Type B pancreatic cell (in vitro differentiated cells): ENCODE measurements around the gene AQP12A. TPM values are rescaled to one million over a fixed set of nuclear protein-coding genes. Genes with fewer than 3 reads are reported as not detected.
"Not testable (repeated sequence)": the region's sequence is repeated elsewhere in the genome, so short reads cannot be mapped to it uniquely, and the experiment has no call there.

ENCODE experiments used
- DNase-seq: peaks from one replicate; pipeline ENCODE4 v3.0.0; 2021; ENCODE audit warnings: mixed read lengths; ENCODE audit not compliant: unreplicated experiment; ENCODE audit errors: extremely low spot score
- H3K27ac Mint-ChIP-seq: 2 replicates; pipeline ENCODE4 v1.8.0; 2021; ENCODE audit warnings: mild to moderate bottlenecking, mixed read lengths
- H3K27me3 Mint-ChIP-seq: 2 replicates; pipeline ENCODE4 v1.8.0; 2021; ENCODE audit warnings: mixed read lengths
- H3K36me3 Mint-ChIP-seq: 2 replicates; pipeline ENCODE4 v1.8.0; 2021; ENCODE audit warnings: mixed read lengths
- H3K4me1 Mint-ChIP-seq: one replicate; pipeline ENCODE4 v1.8.0; 2021; ENCODE audit warnings: mixed read lengths; ENCODE audit not compliant: unreplicated experiment
- H3K4me3 Mint-ChIP-seq: 2 replicates; pipeline ENCODE4 v1.8.0; 2021; ENCODE audit warnings: mild to moderate bottlenecking, mixed read lengths
- H3K9me3 Mint-ChIP-seq: 2 replicates; pipeline ENCODE4 v1.8.0; 2021; ENCODE audit warnings: mixed read lengths
- CTCF ChIP-seq: fragments of 200-600 bp; sonication (generic); conservative IDR thresholded peaks from 2 replicates; pipeline ENCODE4 v1.5.0; 2021; ENCODE audit warnings: antibody characterized with exemption, mild to moderate bottlenecking
- total RNA-seq: library from RNA; stranded (reverse); gene quantifications from 2 replicates; pipeline ENCODE4 v1.2.1, GENCODE V29; 2021; ENCODE audit warnings: low replicate concordance

Gene AQP12A
- total RNA-seq, 1 donor from 2014 or later, result 0.97 TPM

DNA sequence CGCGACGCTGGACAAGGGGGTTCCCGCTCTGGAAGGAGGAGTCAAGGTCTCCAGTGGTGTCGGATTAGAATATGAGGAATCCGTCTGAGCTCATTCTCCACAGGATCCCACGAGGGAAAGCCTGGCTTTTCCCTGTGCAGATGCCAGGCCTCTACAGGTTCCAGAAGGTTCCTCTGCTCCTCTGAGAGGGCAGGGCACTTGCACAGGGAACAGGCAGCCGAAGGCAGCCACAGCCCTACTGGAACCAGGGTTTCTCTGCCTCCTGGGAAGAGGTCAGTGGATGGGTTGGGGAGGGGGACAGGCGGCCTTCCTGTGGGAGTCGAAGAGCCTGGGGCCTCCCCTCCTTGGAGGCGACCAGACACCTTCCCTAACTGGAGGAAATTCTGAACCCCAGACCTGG, 1.7 kb upstream of the AQP12A start:
- Mint-ChIP-seq H3K27me3 (no peaks in the 10 kb centered on the region), H3K36me3 (no peaks in the 10 kb centered on the region), H3K4me1 (peaks cover 10% of the 10 kb centered on the region), H3K9me3 (no peaks in the 10 kb centered on the region), H3K4me3 (no peak overlapping the region), H3K27ac (no peak overlapping the region)
- no peak for TF ChIP-seq CTCF
- no peak for DNase-seq

GRCh38 chr2:240690421-240691074, 1.1 kb upstream of the AQP12A start:
- H3K27ac Mint-ChIP-seq, H3K36me3 Mint-ChIP-seq, DNase-seq, H3K27me3 Mint-ChIP-seq, H3K4me3 Mint-ChIP-seq, H3K9me3 Mint-ChIP-seq: not testable (repeated sequence)
- H3K4me1 Mint-ChIP-seq, result peaks cover 10% of the 10 kb centered on the region

DNA sequence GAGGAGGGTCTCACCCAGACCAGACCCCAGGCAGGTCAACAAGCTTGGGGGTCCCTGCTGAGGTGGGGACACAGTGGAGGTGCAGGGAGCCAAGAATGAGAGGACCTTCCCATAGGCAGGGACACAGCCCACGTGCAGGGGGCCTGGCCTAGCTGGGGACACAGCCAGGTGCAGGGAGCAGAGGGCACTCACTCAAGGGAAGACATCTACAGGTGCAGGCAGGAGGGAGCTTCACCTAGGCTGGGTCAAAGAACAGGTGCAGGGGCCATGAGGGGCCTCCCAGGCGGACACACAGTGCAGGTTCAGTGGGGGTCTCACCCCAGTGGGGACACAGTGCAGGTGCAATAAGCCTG, 615 bp upstream of the AQP12A start:
- not testable (repeated sequence) for H3K27ac Mint-ChIP-seq, DNase-seq, H3K36me3 Mint-ChIP-seq, H3K27me3 Mint-ChIP-seq, H3K4me3 Mint-ChIP-seq, H3K9me3 Mint-ChIP-seq
- peaks cover 10% of the 10 kb centered on the region for H3K4me1 Mint-ChIP-seq

GRCh38 chr2:240692583-240693561, 1.2 kb downstream of the AQP12A start:
- H3K4me3 Mint-ChIP-seq, H3K36me3 Mint-ChIP-seq, H3K27me3 Mint-ChIP-seq, H3K4me1 Mint-ChIP-seq, H3K27ac Mint-ChIP-seq, H3K9me3 Mint-ChIP-seq: not testable (repeated sequence)
- DNase-seq, result peak; percentile 65

DNA sequence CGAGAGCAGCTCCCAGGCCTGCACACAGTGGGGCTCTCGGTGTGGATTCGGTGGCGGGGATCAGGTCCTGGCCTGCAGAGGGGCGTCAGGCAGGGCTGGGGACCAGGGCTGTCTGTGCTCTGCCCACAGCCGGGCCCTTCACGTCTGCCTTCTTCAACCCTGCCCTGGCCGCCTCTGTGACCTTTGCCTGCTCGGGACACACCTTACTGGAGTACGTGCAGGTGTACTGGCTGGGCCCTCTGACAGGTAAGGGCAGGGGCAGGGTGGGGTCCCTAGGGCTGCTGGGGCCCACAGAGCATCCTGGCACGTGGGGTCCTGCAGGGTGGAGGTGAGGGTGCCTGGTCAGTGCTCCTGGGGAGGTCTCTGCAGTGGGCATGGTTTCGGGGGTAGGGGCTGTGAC, 2.6 kb downstream of the AQP12A start:
- not testable (repeated sequence) for DNase-seq, H3K36me3 Mint-ChIP-seq, H3K27me3 Mint-ChIP-seq, H3K27ac Mint-ChIP-seq, H3K4me1 Mint-ChIP-seq, H3K4me3 Mint-ChIP-seq, H3K9me3 Mint-ChIP-seq

DNA sequence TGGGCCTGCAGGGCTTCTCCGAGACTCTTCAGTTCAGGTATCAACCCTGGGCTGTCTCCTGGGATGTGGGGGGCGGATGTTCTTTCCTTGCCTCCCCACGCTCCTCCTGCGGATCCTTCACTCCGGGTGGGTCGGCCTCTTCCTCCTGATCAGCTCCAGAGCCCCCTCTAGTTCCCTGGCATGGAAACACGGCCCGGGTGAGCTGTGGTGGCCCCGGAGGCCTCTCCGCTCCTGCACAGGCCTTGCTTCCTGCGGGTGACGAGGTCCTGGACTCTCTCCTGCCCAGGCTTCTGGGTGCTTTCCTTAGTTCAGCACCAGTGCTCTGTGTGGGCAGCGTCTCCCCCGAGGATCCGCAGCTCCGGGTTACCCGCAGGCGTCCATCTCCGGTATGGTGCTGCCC, 3.9 kb downstream of the AQP12A start:
- not testable (repeated sequence) for H3K4me1 Mint-ChIP-seq, DNase-seq, H3K27ac Mint-ChIP-seq, H3K4me3 Mint-ChIP-seq, H3K9me3 Mint-ChIP-seq, H3K36me3 Mint-ChIP-seq, H3K27me3 Mint-ChIP-seq

GRCh38 chr2:240696469-240696868, 4.8 kb downstream of the AQP12A start:
- not testable (repeated sequence) for H3K27me3 Mint-ChIP-seq, H3K4me1 Mint-ChIP-seq, H3K36me3 Mint-ChIP-seq, H3K9me3 Mint-ChIP-seq, DNase-seq, H3K27ac Mint-ChIP-seq, H3K4me3 Mint-ChIP-seq

DNA sequence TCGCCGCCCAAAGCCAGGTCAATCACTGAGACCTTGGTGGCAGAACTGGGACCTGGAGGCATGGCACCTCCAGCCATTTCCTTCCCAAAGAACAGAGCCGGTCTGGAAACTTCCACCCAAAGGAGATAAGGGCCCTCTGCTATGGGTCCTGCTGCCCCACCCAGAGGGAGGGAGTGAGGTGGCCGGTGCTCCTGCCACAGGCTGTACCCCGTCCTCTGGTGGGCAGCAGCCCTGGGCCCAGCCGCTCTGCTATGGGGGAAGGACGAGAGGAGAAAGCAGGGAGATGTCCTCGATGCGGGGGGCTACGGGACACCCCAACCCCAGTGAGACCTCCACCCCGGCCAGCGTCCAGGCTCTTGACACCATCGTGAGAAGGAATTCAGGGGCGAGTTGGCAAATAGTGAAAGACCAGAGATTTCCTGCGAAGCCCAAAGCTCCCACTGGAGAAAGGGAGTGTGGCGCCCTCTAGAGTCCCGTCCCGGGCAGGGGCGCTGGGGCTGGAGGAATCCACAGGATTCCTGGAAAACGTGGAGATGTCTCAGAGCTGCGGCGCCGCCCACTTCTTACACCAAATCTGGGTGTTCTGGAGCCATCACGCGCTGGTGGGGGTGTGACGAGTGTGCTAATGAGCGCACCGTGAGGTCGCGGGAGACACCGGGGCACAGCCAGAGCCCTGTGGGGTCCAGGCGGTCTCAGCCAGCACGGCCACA, 7.3 kb downstream of the AQP12A start:
- not testable (repeated sequence) for H3K4me1 Mint-ChIP-seq, DNase-seq, H3K27me3 Mint-ChIP-seq, H3K27ac Mint-ChIP-seq, H3K36me3 Mint-ChIP-seq, H3K9me3 Mint-ChIP-seq, H3K4me3 Mint-ChIP-seq

- not testable (repeated sequence) for H3K9me3 Mint-ChIP-seq, H3K4me1 Mint-ChIP-seq, DNase-seq, H3K4me3 Mint-ChIP-seq, H3K27ac Mint-ChIP-seq, H3K27me3 Mint-ChIP-seq, H3K36me3 Mint-ChIP-seq
These were observed 8.2 kb downstream of the AQP12A start for GRCh38 chr2:240699835-240700234.

DNA sequence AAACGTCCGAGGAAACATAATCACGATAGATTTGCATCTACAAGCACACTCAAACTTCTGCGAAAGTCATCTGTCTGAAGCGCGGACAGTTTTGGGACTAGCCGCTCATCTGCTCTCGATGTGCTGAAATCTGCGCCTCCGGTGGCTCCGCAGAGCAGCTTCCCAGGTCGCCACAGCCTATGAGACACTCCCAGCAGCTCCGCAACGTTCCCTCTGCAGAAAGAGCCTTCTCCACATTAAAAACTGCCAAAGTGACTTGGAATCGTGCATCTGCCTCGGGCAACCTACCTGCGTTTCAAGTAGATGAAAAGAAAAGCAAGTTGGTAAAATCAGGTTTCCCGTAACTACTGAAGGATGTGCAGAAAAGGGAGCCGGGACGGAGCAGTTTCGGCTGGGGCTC, 8.9 kb downstream of the AQP12A start:
- not testable (repeated sequence) for DNase-seq, H3K4me1 Mint-ChIP-seq, H3K27me3 Mint-ChIP-seq, H3K36me3 Mint-ChIP-seq, H3K4me3 Mint-ChIP-seq, H3K9me3 Mint-ChIP-seq, H3K27ac Mint-ChIP-seq
